Skin of body (tissue), 2 donors: ENCODE measurements around the gene TUBB3. TPM values are rescaled to one million over a fixed set of nuclear protein-coding genes. Genes with fewer than 3 reads are reported as not detected.
"Not testable (repeated sequence)": the region's sequence is repeated elsewhere in the genome, so short reads cannot be mapped to it uniquely, and the experiment has no call there.

ENCODE experiments used
- DNase-seq: peaks from one replicate; lab custom pipeline; 2025; lab: John Stamatoyannopoulos, UW
- total RNA-seq: library from RNA; depleted of rRNA; stranded (reverse); fragments of >200 nt; gene quantifications from one replicate; pipeline ENCODE4 v1.2.3, GENCODE V29; 2014

The TUBB3 gene
- total RNA-seq, 1 donor from 2014 or later = 7.6 TPM

DNA sequence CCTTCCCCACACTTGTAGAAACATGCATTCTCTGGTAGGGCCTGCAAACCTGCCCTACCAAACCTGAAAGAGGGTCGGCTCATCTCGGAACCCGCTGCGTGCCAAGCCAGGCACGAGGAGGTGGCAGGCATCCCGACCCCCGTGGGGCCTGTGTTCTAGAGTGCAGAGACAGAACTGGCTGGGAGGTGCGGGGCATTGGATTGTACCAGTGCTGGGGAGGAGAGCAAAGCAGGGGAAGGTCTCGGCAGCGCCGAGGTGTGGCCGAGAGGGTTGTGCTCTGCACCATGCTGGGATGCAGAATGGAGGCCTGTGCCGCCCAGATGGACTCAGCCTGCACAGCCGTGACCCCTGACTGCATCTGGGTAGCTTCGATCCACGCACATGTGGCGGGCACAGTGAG is 22.3 kb upstream of the TUBB3 start:
- no peak for DNase-seq

GRCh38 chr16:89902980-89903379 is 20.2 kb upstream of the TUBB3 start:
- no peak for DNase-seq

DNA sequence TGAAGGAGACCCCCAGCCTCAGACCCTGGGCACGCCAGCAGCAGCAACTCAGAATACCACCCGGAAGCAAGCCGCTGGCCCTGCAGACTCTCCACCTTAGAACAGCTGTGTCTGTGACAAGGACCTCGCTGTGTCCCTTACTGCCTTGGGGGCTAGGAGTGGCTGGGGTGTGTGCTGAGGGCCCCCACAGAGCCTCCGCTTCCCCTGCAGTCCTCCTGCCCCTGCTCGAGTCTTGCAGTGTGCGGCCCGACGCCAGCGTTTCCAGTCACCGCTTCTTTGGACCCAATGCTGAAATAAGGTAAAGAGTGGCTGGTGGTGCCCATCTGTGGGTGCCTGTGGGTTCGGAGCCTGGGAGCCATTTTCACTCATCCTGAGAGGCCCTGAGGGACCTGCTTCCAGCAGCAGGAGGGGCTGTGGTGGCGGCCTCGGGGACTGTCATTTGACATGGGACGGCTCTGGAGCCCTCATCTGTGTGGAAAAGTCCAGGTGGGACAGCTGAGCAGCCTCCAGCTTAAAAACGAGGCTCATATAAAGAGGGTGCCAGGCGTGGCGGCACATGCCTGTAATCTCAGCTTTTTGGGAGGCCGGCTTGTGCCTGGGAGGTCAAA is 19.1 kb upstream of the TUBB3 start:
- no peak for DNase-seq

GRCh38 chr16:89904606-89905510 is 18.3 kb upstream of the TUBB3 start:
- DNase-seq = no peak

GRCh38 chr16:89905511-89906139 is 17.5 kb upstream of the TUBB3 start:
- DNase-seq = no peak

DNA sequence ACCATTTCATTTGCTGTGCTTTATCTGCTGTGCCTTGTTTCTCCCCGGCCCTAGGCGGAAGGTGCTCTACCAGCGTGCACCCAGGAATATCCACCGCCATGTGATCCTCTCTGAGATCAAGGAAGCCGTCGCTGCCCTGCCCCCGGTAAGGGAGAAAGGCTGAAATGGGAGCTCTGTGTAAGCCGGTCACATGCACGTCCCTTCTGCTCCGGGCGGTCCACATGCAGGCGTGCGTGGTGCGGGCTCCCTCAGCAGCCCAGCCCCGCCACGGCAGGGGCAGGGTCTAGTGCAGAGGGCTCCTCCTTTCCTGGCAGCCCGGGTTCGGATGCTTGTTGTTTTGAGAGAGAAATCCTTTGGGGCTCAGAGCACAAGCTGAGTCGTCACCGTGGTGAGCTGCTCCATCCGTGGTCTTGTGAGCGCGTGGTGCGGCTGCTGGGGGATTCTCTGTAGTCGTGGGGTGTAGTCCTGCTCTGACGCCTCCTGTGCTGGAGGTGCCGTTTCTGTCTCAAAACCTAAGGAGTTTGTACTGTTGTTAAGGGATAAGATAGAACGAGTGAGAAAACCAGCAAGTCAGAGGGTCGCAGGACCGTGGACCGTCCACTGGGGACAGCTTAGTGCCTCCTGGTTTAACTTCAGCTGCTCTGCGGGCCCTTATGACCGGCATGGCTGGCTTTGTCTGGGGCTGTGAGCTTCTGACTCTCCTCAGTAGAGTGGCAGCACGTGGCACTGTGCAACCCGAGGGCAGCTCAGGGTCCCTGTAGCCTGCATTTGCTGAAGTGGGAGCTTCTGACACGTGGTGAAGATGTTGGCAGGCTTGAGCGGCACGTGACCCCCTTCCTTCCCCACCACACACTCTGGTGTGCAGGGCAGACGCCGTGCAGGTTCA is 16.8 kb upstream of the TUBB3 start:
- DNase-seq = no peak

- no peak for DNase-seq
These were observed 15.9 kb upstream of the TUBB3 start for GRCh38 chr16:89907055-89907814.

- DNase-seq = no peak
These were observed 14.9 kb upstream of the TUBB3 start for GRCh38 chr16:89908236-89908635.

DNA sequence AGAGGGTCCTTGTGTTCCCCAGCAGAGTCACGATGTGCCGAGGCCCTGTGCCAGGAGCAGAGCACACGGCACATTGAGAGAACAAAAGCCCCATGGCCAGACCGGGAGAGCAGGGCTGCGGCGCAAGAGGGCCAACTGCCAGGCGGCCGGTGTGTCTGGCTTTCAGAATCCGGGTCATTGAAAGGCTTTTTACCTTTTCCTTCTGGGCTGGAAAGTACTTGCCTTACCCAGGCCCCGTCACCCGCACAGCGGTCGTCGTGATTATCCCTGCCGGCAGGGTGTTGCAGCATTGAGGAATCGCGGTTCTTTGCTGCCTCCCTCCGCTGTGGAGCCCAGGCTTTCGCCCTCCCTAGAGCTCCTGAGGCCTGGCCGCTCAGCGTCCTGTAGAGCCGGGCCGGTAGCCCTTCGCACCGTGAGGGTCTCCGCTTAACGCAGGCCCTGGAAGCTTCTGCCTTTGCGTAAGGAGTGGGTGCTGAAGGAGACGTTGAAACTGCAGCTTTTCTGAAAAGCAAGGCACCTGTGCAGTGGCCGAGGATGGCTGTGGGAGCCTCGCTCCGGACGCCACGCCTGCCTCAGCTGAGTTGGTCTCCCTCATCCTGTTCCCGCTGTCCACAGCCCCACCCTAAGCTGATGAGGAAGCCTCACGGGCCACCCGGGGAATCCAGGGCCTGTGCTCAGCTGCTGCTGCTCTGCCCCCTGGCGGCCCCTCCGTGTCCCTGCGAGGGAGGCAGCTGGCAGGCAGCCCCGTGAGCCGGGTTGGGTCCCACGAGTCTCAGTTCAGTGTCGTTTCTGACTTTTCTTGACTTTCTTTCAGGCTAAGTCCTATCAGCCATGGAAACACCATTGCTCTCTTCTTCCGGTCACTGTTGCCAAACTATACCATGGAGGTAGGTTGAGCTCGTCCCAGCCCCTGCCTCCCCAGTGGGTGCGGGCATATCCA is 13.1 kb upstream of the TUBB3 start:
- no peak for DNase-seq

DNA sequence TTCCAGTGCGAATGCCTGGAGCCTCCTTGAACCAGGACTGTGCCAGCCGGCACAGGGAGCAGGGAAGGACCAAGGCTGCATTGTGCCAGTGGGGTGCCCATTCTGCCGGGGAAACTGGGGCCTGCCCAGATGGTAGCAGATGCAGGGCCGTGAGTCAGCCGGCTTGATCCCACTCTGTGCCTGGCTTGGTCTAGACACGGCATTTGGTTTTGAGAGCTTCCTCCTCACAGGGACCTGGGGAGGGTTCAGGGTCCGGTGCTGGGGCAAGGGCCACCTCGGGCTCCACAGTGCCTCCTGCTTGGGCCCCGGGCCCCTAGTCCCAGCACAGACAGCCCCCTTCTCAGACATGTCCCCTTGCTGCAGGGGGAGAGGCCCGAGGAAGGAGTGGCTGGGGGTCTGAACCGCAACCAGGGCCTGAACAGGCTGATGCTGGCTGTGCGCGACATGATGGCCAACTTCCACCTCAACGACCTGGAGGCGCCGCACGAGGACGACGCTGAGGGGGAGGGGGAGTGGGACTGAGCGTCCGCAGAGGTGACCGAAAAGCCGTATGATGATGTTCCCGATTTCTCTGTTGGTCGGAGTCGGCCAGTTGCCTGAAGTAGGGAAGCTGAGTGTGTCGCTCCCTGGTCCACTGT is 12.3 kb upstream of the TUBB3 start:
- DNase-seq = no peak

- DNase-seq = no peak
These were observed 11.8 kb upstream of the TUBB3 start for GRCh38 chr16:89911375-89911774.

- DNase-seq = no peak
These were observed 11.0 kb upstream of the TUBB3 start for GRCh38 chr16:89912143-89912542.

DNA sequence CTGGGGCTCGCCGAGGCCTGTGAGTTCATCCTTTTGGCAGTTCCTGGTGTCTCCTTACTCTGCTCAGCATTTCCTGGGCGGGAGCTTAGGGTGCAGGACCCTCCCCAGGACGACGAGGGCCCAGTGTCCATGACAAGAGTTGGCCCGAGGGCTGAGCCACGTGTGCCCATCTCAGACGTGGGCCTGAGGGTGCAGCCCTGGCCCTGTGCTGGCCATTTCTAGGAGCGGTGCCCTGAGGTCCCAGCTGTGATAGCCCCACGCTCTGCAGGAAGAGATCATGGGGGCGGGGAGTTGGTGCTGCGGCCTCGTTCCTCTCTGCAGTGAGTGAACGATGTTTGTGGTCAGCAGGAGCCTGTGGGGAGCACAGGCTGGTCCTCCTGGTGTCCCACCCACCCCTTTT is 10.5 kb upstream of the TUBB3 start:
- no peak for DNase-seq

DNA sequence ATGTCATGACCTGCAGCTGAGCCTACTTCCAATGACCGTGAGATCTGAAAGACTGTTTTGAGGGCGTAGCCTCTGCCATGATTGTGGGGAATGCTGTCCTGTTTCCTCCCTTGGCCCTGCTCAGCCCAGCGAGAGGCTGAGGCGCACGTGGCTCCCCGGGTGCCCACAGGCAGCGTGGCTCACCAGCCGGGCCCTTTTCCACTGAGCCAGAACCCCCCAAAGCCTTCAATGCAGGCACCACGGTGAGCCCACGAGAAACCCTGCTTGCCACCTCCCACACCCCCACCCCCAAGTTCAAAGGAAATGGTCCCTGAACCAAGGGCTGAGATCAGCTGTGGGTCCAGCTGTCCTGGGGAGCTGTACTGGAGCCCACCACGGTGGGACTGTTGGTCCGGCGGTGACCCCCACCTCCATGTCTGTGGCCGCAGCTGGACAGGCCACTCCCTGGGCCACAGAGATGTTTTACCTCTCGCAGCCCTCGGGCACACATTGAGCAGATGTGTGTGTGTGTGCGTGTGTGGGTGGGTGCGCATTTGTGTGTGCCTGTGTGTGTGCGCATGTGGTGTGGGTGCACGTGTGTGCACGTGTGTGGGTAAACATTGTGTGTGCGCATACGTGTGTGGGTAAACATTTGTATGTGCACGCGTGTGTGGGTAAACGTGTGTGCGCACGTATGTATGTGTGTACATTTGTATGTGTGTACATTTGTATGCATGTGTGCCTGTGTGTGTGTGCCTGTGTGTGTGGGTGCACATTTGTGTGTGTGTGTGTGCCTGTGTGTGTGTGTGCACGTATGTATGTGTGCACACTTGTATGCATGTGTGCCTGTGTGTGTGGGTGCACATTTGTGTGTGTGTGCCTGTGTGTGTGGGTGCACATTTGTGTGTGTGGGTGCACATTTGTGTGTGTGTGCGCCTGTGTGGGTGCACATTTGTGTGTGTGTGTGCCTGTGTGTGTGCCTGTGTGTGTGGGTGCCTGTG is 9.4 kb upstream of the TUBB3 start:
- no peak for DNase-seq

DNA sequence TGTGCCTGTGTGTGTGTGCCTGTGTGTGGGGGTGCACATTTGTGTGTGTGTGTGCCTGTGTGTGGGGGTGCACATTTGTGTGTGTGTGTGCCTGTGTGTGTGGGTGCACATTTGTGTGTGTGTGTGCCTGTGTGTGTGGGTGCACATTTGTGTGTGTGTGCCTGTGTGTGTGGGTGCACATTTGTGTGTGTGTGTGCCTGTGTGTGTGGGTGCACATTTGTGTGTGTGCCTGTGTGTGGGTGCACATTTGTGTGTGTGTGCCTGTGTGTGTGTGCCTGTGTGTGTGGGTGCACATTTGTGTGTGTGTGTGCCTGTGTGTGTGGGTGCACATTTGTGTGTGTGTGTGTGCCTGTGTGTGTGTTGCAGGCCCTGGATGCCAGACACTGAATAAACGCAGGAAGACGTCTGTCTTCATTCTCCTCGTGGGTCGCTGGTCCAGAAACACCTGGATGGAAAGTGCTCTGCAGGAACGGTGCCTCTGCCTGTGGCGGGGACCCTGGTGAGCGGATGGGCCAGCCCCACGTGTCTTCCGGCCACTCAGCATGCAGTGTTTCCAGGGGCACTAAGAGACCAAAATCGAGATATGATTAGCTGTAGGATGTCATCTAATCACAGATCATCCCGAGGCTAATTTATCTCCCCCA is 8.4 kb upstream of the TUBB3 start:
- DNase-seq = not testable (repeated sequence)

- peak; percentile 25 for DNase-seq
These were observed 7.6 kb upstream of the TUBB3 start for GRCh38 chr16:89915303-89916232.
